Right ventricle myocardium inferior (tissue), 1 donor: ENCODE measurements around the gene SHISA9. TPM values are rescaled to one million over a fixed set of nuclear protein-coding genes. Genes with fewer than 3 reads are reported as not detected.

Experiments
- ATAC-seq: fragments of 200-7000 bp; cut with Tn5 transposase; one replicate; pipeline ENCODE4 v1.9.1; 2020; ENCODE audit warnings: mild to moderate bottlenecking, moderate library complexity
- DNase-seq: peaks from one replicate; pipeline ENCODE4 v3.0.0; 2021; ENCODE audit errors: missing footprints
- intact Hi-C: fragments of 100-400 bp; cut with DNase I; formaldehyde crosslinking; loops from one replicate; pipeline ENCODE4 v1.11.0; 2022
- total RNA-seq: library from RNA; stranded (reverse); fragmentation: NEBNext Ultra II Directional; extraction: Animal tissue kit (Norgen Biotek cat#: 25700); gene quantifications from one replicate; pipeline ENCODE4 v1.2.1, GENCODE V29; 2021
- donor health status: DM: no; HTN: yes; CAD: no; lungs with severe emphysema.

Gene SHISA9
- total RNA-seq, 1 donor from 2014 or later = 0.49 TPM

DNA sequence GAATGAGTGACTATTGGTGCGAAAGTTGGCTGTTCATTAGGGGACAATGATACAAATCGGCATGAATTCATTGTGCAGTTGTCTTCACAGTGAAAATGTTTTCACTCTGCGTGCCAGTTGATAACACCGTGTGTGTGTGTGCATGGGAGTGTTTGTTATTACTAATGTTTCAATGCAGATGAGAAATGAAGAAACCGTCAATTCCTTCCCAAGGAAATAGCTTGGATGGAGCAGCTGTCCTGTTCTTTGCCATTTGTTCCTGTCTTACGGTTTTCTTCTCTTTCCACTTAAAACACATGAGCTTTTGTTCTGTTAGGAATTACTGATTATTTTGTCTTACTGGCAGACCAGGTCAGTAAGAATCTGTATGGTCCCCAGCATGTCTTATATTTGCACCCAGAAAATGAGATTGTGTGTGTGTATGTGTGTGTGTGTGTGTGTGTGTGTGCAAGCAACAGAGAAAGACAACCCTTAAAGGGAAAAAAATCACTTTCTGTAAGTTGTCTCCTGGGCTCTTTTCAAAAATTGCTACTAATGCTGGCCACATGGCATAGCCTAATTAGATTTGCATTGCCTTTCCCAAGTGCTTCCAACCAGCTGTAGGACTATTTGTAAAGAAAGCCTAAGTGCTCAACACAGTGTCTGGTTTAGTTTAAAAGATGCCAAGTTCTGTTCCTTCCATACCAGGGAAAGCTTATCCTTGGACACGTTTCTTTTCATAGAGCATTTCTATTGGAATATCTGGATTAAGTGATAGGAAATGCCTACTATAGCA is 23.8 kb downstream of the SHISA9 start:
- intact Hi-C loops = no loop called here
- DNase-seq (no peak), ATAC-seq (no peak)

DNA sequence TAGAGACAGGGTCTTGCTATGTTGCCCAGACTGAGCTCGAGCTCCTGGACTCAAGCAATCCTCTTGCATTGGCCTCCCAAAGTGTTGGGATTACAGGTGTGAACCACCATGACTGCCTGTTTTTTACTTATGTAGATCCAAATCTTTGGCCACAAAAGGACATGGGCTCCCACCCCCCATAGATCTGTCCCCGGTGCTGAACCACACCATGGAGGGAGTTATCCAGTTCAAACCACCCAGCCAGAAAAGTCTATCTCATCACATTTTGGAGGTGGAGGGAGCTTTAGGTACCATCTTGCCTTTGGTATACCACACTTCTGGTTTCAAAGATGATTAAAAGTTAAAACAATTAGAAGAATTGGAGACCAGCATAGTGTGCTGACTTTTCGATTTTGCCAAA is 26.2 kb downstream of the SHISA9 start:
- intact Hi-C loops = no loop called here
- ATAC-seq (no peak), DNase-seq (no peak)

DNA sequence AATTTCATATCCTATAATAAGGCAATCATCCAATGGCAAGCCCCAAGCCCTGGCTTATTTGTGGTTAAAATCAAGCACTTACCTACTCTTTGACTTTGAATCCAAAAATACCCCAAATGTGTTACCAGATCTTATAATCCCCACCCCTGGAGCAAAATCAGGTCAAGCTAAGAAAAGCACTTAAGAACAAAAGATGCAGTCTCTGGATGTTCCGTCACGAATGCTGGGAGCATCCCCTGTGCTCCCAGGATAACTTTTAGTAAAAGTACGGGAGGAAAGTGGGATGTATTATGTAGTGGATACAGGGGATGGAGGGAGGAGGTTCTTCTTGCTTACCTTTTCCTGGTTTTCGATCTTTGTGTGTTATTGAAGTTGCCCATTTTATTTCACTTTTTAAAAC is 29.5 kb downstream of the SHISA9 start:
- DNase-seq (no peak), ATAC-seq (no peak)
- intact Hi-C loops = no loop called here

DNA sequence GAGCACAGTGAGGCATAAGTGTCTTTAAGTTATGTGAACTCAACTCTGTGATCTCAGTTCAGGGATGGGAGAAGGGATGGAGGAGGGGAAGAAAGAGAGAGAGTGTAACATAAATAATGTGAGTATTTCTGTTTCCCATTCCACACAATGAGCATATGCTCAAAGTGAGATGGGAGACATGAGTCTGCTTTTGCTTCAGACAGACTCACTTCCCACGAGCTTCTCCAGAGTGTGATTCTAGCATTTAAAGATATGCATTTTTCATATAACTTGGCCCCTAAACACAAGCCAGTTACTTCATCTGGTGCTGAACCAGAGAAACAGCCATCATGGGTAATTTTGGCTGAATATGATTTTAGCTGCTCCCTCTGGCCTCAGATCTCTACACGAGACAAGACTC is 35.0 kb downstream of the SHISA9 start:
- ATAC-seq (no peak), DNase-seq (no peak)
- intact Hi-C loops = no loop called here

DNA sequence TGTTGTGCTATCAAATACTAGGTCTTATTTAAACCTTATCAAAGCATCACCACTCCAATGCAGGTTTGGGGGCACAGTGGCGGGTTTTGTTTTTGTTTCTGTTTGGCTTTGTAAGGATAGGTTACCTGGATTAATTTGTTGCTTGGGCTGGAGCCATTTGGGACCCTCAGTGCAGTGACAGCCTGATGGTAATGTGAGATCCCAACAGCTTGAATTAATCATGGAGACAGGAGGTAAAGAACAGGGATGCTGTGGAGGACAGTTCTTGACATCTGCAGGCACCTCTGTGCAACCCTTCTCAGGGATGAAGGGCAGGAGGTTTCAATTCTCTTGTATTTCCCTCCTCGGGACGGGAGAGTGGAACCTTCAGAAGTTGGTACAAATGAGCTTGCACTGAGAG is 40.5 kb downstream of the SHISA9 start:
- intact Hi-C loops = no loop called here
- DNase-seq (no peak), ATAC-seq (no peak)

DNA sequence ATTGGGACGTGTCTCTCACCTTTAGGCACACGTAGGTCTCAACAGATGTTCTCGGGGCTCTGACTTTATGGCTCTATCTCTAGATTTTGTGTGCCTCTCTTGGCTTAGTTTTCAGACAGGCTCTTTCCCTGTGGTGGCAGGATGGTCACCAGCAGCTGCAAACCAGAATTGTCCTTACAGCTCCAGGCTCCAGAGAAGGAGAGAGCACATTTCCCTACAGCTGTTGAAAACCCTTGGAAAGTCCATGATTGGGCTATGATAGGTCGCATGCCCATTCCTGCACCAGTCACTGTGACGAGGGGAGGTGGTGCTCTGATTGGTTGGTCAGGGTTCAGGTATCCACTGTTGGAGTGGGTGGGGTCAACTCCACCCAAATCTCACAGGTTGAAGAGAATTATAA is 41.5 kb downstream of the SHISA9 start:
- ATAC-seq (no peak), DNase-seq (no peak)
- intact Hi-C loops = no loop called here

DNA sequence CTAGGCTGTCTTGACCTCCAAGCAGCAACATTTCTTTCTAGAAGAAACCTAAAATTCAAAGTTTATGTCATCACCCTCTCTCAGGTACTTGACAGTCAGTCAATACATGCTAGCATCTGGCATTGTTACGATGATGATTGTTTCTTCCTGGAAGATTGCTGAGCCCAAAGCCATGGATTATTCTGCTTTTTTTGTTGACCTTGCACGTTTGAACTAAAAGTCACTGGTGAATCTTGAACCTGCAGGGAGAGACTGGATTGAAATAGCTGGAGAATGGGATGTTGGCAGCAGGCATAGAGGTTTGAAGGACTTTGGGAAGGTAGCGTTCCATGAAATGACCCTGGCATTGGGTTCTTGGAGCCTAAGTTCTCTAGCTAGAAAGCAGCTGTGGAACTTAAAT is 42.9 kb downstream of the SHISA9 start:
- DNase-seq (no peak), ATAC-seq (no peak)
- intact Hi-C loops = no loop called here

DNA sequence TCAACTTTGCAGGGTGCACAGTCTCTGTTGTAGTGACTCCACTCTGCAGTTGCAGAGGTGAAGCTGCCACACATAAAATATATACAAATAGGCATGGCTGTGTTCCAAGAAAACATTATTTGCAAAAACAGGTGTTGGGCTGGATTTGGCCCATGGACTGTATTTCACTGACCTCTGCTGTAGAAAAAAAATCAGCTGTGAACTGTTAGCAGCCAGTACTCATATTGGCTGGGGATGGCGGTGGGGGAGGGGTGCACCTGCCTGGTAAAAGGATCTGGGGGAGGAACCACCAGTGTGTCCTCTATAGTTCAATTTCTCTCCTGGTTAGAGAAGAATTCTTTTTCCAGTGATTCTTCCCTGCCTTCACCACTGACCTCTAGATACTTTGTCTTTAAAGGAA is 50.0 kb downstream of the SHISA9 start:
- DNase-seq = no peak
- no peak for ATAC-seq
- intact Hi-C loops = no loop called here

DNA sequence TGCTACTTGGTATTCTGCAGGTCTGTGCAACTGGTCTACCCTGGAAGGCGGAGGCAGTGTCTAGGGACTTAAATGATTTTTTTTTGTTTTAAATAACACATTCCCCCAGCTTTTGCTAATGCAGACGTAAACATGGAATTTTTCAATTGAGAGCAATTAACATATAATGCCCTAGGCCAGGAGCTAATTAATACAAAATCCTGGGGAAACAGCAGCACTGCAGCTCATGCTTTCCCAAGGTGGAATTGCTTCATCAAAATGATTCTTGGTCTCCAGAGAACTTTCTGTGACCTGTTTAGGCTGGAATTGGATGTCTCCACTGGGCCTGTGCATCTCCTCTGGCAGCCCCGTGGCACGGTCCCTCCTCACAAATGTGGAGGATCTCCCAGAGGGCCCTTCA is 50.6 kb downstream of the SHISA9 start:
- DNase-seq (no peak), ATAC-seq (no peak)
- intact Hi-C loops = no loop called here

DNA sequence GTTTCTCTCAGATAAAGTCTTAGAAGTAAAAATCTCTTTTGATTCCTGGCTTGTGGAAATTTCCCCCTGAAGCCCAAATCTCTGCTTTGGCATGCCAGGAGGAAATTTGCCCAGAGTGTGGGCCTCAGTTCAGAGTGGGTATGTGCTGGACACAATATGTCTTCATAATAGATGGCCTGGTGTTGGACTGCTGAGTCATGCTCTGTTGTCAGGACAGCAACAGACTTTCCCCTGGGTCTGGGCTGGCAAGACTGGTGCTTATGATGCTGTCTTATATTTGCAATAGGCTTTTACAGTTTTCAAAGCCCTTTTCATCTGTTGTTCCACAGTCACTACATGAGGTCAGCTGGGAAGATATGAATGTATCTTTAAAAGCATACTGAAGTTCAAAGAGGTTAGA is 57.0 kb downstream of the SHISA9 start:
- intact Hi-C loops = no loop called here
- DNase-seq (no peak), ATAC-seq (no peak)

DNA sequence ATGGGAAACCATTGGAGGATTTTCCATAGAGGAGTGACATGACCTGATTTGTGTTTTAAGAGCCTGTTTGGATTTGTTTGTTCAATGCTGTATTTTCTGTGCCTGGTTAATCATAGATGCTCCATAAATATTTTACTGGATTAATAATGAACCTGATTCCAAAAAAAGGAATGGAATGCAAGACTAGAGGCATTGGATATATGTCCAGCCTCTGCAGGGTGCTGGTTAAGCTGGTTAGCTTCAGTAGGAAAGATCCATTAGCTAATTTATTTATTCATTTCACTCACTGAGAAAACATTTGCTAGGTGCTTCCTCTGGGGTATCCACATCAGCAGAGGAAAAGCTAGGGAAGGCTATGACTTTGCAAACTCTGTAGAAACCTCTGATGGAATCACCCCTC is 57.7 kb downstream of the SHISA9 start:
- intact Hi-C loops = no loop called here
- ATAC-seq (no peak), DNase-seq (no peak)

DNA sequence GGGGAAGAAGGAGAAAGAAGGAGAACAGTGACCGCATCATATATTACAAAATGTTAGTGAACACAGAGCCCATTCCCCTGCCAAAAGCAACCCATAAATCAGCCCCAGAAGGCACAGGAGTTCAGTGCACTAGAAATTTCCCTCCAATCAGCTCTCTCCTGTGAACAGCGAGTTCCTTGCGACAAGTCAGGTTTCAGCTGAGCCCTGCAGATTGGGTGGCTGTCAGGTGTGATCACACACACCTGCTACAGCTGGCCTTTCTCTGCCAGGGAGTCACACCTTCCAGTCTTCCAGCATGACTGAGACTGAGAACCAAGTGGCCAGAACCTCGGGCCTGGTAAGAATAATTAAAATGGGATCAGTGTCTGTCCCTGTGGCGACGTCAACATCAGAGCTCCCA is 60.2 kb downstream of the SHISA9 start:
- ATAC-seq (no peak), DNase-seq (no peak)
- intact Hi-C loops = no loop called here

DNA sequence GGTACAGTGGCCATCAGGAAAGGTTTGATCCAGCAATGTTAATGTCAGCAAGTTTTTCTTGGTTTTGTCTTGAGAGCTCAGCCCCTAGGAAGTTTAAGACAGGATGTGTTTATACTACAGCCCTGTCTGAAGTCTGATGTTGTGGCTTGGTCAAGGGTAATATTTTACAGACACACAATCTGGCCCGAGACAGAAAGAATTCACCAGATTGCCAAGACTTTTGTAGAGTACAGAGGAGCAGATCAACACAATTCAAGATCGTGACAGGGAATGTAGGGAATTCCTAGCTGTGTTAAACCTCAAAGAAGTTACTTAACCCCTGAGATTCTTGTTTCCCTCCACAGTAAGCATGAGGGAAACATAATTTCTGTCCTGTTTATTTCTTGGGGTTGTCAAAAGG is 63.1 kb downstream of the SHISA9 start:
- intact Hi-C loops = no loop called here
- no peak for DNase-seq
- no peak for ATAC-seq

DNA sequence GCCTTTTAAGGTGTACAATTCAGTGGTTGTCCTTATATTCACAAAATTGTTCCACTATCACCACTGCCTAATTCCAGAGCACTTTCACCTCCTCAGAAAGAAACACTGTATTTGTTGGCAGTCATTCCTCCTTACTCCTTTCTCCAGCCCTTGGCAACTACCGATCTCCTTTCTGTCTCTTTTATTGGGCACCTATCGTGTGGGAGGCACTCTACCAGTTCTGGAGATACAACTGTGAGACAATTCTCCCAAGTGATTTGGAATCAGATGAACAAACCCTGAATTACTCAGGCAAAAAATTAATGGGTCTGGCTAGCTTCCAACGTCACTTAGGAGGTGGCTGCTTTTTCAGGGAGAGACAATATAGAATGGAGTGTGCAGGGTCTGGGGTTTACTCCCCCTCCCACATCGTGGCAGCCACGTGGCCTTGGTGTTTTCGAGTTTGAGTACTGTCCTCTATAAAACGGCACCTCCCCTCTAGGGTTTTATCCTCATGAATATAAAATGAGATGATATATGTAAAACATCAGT is 63.9 kb downstream of the SHISA9 start:
- intact Hi-C loops = no loop called here
- no peak for ATAC-seq
- no peak for DNase-seq

DNA sequence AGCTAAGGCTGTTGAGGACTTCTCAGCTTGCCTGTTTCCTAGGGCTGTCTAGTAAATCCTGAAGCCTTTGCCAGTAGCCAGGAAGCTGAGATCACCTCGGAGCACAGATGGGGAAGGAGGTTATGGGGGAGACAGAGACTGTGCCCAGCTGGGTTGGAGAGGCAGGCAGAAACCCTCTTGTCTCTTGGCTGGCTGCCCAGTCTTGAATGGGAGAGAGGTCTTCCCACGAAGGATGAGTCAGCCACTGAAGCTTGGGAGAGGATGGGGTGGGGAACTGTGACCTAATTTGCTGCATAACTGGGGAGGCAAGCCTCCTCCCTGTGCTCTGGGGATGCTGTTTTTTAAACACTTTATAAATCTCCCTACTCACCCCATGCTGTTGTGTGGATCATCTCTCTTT is 69.8 kb downstream of the SHISA9 start:
- DNase-seq (no peak), ATAC-seq (no peak)
- intact Hi-C loops = no loop called here

DNA sequence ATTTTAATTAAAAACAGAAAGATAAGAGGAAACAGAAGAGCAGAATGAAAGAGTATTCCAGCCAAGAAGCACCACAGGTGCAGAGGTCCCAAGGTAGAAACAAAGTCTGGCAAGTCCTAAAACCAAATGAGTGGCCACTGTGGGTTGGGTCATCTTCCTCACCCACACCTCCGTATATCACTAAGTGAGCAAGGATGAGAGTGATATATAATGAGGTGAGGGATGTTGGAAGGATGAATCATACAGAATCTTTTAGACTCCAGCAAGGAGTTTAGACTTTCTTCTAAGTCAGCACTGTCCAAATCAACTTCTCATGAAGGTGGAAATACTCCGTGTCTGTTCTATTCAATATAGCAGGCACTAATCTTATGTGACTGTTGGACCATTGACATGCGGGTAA is 70.8 kb downstream of the SHISA9 start:
- ATAC-seq (no peak), DNase-seq (no peak)
- intact Hi-C loops = no loop called here

DNA sequence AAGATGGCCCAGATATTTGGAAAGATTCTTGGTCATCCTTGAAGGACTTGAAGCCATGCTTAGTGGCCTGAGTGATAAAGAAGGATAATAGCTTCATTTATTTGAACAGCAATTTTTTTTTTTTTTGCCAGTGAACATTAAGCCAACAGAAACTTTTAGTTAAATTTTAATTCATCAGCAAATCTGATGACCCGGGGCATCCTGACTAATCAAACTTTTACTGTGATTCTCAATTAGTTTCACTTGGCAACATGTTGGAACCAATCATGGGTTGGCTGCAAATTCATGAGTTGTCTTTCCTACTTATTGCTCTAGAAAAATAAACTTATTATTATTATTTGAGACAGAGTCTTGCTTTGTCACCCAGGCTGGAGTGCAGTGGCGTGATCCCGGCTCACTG is 74.4 kb downstream of the SHISA9 start:
- DNase-seq (no peak), ATAC-seq (no peak)
- intact Hi-C loops = no loop called here

DNA sequence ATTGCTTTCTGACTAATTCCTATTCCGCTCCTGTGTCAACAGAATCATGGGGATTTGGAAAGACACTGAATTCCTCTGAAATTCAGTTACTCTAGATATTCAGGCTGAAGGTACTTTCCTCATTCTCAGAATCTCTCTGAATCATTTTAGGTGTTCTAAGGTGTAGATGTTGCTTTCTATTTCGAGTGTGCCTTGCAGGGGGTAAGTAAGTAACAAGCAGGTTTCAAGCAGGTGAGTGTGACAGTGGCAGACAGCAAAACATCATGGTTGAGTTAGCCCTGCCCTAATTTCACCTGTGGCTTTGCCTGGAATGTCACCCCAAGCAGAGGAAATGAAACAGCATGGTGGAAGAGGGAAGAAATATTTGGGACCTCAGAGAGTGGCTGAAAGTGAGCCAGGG is 75.1 kb downstream of the SHISA9 start:
- no peak for ATAC-seq

DNA sequence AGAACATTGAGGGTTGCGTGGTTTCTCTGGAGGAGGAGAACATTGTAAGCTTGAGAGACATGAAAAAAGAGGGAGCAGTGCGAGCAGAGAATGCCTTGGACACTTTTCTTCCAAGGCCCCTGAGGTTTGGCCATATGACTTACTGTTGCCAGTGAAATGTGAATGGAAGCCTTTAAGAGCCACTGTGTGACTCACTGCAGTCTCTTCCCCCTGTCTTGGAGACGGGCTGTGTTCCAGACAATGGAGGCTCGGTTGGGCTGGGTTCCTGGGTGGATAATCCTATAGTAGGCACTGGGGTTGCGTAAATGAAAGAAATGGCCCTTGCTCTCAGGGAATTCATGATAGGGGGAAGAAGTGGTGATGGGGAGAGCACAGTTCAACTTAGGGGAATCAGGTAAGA is 75.5 kb downstream of the SHISA9 start:
- no peak for ATAC-seq
- DNase-seq = no peak
- intact Hi-C loops = no loop called here

More for the DNA sequence above, 75.1 kb downstream of the SHISA9 start:
- intact Hi-C loops = no loop called here
- no peak for DNase-seq

DNA sequence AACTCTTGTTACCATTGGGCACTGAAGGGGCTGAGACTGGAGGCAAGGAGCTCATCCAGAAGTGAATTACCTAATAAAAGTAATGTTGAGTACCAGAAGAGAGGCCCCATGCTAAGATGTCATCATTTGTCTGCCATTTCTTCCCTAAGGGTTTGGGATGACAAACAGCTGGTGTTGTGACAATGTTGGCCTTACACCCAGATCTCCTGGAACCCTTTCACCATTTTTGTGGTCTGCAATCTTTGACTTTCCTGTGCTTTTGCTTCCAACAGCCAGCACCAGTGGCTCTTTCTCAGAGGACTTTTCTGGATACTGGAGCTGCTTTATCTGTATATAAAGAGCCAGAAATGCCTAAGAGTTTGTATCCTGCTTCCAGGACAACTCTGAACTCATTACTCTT is 84.1 kb downstream of the SHISA9 start:
- ATAC-seq (no peak), DNase-seq (no peak)
- intact Hi-C loops = no loop called here

DNA sequence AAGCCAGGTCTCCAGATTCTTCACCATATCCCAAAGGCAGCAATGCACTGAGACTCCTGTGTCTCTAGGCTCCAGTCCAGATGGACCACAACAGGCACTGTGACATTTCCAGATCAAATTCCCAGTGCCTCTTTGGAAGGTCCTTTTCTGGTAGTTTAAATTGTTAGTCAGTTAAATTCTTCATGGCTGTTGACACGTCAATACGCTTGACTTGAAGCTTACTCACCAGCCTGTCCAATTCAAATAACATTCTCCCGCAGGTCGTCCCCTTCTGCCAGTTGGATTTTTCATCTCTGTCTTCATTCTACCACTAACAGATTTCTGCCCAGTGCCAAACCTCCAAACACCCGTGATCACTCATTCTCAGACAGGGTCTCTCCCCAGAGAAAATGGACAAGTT is 86.7 kb downstream of the SHISA9 start:
- ATAC-seq = no peak
- intact Hi-C loops = no loop called here

More for the DNA sequence above, 86.7 kb downstream of the SHISA9 start:
- no peak for DNase-seq
